UCSD-AML1 (cell line): ENCODE data around the gene TEF.
"Not testable (repeated sequence)": the region's sequence is repeated elsewhere in the genome, so short reads cannot be mapped to it uniquely, and the experiment has no call there.

Source experiments
- DNase-seq: peaks from one replicate; lab custom pipeline; 2025; ENCODE audit not compliant: unreplicated experiment; lab: John Stamatoyannopoulos, UW

Gene TEF

GRCh38 chr22:41380993-41381328 is 781 bp upstream of the TEF start:
- no peak for DNase-seq

- peak; percentile 78 for DNase-seq
Measured at GRCh38 chr22:41382098-41382578, 396 bp downstream of the TEF start.

- DNase-seq = no peak
Measured at GRCh38 chr22:41382610-41383009, 868 bp downstream of the TEF start.

GRCh38 chr22:41383085-41383484 is 1.3 kb downstream of the TEF start:
- no peak for DNase-seq

- DNase-seq = no peak
Measured at GRCh38 chr22:41384128-41384527, 2.4 kb downstream of the TEF start.

GRCh38 chr22:41387341-41387740 is 5.6 kb downstream of the TEF start:
- peak; percentile 47 for DNase-seq

- no peak for DNase-seq
Measured at GRCh38 chr22:41394012-41394356, 12.2 kb downstream of the TEF start.

GRCh38 chr22:41395531-41396240 is 13.9 kb downstream of the TEF start:
- DNase-seq = no peak

GRCh38 chr22:41397143-41397811 is 15.5 kb downstream of the TEF start:
- no peak for DNase-seq

- no peak for DNase-seq
Measured at GRCh38 chr22:41398921-41399320, 17.2 kb downstream of the TEF start.

- DNase-seq = no peak
Measured at GRCh38 chr22:41401781-41402648, 20.3 kb downstream of the TEF start.

- not testable (repeated sequence) for DNase-seq
Measured at GRCh38 chr22:41402851-41403250, 21.1 kb downstream of the TEF start.

GRCh38 chr22:41403532-41404318 is 22.0 kb downstream of the TEF start:
- peak; percentile 75 for DNase-seq

GRCh38 chr22:41405588-41405987 is 23.8 kb downstream of the TEF start:
- DNase-seq = no peak

- no peak for DNase-seq
Measured at GRCh38 chr22:41406410-41406809, 24.7 kb downstream of the TEF start.

GRCh38 chr22:41407433-41407832 is 25.7 kb downstream of the TEF start:
- no peak for DNase-seq

- no peak for DNase-seq
Measured at GRCh38 chr22:41408665-41409064, 26.9 kb downstream of the TEF start.

GRCh38 chr22:41410311-41410751 is 28.6 kb downstream of the TEF start:
- DNase-seq = no peak

GRCh38 chr22:41411021-41411851 is 29.5 kb downstream of the TEF start:
- no peak for DNase-seq

- DNase-seq = no peak
Measured at GRCh38 chr22:41415554-41415953, 33.8 kb downstream of the TEF start.
